ENCODE measurements around the gene B3GNT4. TPM values are rescaled to one million over a fixed set of nuclear protein-coding genes. Genes with fewer than 3 reads are reported as not detected.

The B3GNT4 gene
- polyA plus RNA-seq (1.8 and 2.6 TPM in 2 replicates), polyA minus RNA-seq (1.2 and 5.4 TPM in 2 replicates)

DNA sequence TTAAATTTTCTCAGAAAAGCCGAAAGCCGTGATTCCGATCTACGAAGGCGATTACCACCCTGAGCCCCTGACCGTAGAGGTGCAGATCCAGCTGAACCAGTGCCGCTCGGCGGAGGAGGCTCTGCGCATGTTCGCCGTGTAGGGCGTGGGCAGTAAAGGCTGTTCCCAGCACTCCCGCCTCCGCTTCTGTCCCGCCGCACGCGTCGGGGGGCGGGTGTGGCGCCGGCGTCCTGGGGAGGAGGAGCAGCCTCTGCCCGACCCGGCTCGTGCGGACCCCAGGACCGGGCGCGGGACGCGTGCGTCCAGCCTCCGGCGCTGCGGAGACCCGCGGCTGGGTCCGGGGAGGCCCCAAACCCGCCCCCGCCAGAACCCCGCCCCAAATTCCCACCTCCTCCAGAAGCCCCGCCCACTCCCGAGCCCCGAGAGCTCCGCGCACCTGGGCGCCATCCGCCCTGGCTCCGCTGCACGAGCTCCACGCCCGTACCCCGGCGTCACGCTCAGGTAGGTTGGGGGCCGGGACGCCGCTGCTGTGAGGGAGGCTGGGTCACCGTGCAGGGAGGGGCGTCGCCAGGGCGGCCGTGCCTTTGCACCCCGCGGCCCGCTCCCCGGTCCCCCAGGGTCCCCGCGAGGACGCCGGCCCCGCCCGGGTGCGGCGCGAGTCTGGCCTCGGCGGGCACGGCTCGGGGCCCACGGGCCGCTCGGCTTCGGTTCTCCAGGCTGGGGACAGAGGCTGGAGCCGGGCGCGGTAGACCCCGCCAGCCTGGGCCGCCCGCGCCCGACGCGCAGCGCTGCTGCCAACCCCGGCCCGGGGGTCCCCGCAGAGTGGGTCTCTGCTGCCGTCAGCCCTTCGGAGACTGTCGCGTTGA is at the start of gene B3GNT4:
TSS of gene B3GNT4 (plus strand) at position 409 of the 866 bp plus-strand sequence. CDS start 910 bp downstream, outside the sequence.
- Histone ChIP-seq H3K9me2 (ENCODE audit: insufficient read depth, low read length) (no peaks in the 10 kb centered on the region), H3F3A (ENCODE audit: insufficient read depth, low read length, poor library complexity, severe bottlenecking) (no peaks in the 10 kb centered on the region), H2AFZ (ENCODE audit: low read depth, low read length) (no peak within 1 kb of the TSS), H3K4me3 (ENCODE audit: low read length) (peak within 1 kb of the TSS; percentile 80), H3K27me3 (ENCODE audit: insufficient read depth, low read depth, low read length) (peaks cover 38% of the 10 kb centered on the region), H3K9me3 (ENCODE audit: low read length) (no peaks in the 10 kb centered on the region), H4K20me1 (ENCODE audit: insufficient read depth) (no peaks in the 10 kb centered on the region), H3K79me2 (replicated peaks; ENCODE audit: insufficient read depth, low read length) (no peaks in the 10 kb centered on the region), H3K4me2 (ENCODE audit: low read length) (peak within 1 kb of the TSS; percentile 51), H3K27ac (ENCODE audit: low read length) (no peak within 1 kb of the TSS), H3K36me3 (ENCODE audit: insufficient read depth, low read length) (no peaks in the 10 kb centered on the region), H3K9ac (ENCODE audit: low read length) (peak within 1 kb of the TSS; percentile 41)
- TF ChIP-seq RAD21 (conservative IDR thresholded peaks at IDR 0.05), result no peak
- TF ChIP-seq MXI1 (conservative IDR thresholded peaks at IDR 0.05; ENCODE audit: poor library complexity, severe bottlenecking), result peak; percentile 26
- peak; percentile 36 for TF ChIP-seq TAF1 (IDR thresholded peaks at IDR 0.05; ENCODE audit: low read depth)

- Histone ChIP-seq H3F3A (ENCODE audit: insufficient read depth, low read length, poor library complexity, severe bottlenecking) (no peaks in the 10 kb centered on the region), H3K4me2 (ENCODE audit: low read length) (no peak overlapping the region), H3K27me3 (ENCODE audit: insufficient read depth, low read depth, low read length) (no peaks in the 10 kb centered on the region), H2AFZ (ENCODE audit: low read depth, low read length) (no peak overlapping the region), H3K27ac (ENCODE audit: low read length) (no peak overlapping the region), H3K9me2 (ENCODE audit: insufficient read depth, low read length) (no peaks in the 10 kb centered on the region), H3K9ac (ENCODE audit: low read length) (no peak overlapping the region), H4K20me1 (ENCODE audit: insufficient read depth) (no peaks in the 10 kb centered on the region), H3K79me2 (replicated peaks; ENCODE audit: insufficient read depth, low read length) (no peaks in the 10 kb centered on the region), H3K36me3 (ENCODE audit: insufficient read depth, low read length) (no peaks in the 10 kb centered on the region), H3K4me3 (ENCODE audit: low read length) (no peak overlapping the region), H3K9me3 (ENCODE audit: low read length) (no peaks in the 10 kb centered on the region)
- TF ChIP-seq EZH2 (IDR thresholded peaks at IDR 0.05; ENCODE audit: borderline replicate concordance, insufficient read depth, low read length, poor library complexity, severe bottlenecking), result no peak
- TF ChIP-seq POLR2AphosphoS5 (IDR thresholded peaks at IDR 0.05), result no peak
- no peak for TF ChIP-seq CTCF (IDR thresholded peaks at IDR 0.05; ENCODE audit: poor library complexity, severe bottlenecking)
- TF ChIP-seq SMC3 (conservative IDR thresholded peaks at IDR 0.05; ENCODE audit: poor library complexity), result no peak
These were observed 47.8 kb upstream of the B3GNT4 start for GRCh38 chr12:122155705-122156104.

GRCh38 chr12:122158700-122159285 is 44.7 kb upstream of the B3GNT4 start:
- Histone ChIP-seq H4K20me1 (ENCODE audit: insufficient read depth) (no peaks in the 10 kb centered on the region), H3K79me2 (replicated peaks; ENCODE audit: insufficient read depth, low read length) (no peaks in the 10 kb centered on the region), H2AFZ (ENCODE audit: low read depth, low read length) (no peak overlapping the region), H3K27me3 (ENCODE audit: insufficient read depth, low read depth, low read length) (no peaks in the 10 kb centered on the region), H3K9me3 (ENCODE audit: low read length) (no peaks in the 10 kb centered on the region), H3K4me3 (ENCODE audit: low read length) (no peak overlapping the region), H3K9me2 (ENCODE audit: insufficient read depth, low read length) (no peaks in the 10 kb centered on the region), H3K4me2 (ENCODE audit: low read length) (no peak overlapping the region), H3F3A (ENCODE audit: insufficient read depth, low read length, poor library complexity, severe bottlenecking) (no peaks in the 10 kb centered on the region), H3K36me3 (ENCODE audit: insufficient read depth, low read length) (no peaks in the 10 kb centered on the region), H3K27ac (ENCODE audit: low read length) (no peak overlapping the region), H3K9ac (ENCODE audit: low read length) (no peak overlapping the region)
- TF ChIP-seq EP300 (conservative IDR thresholded peaks at IDR 0.05; ENCODE audit: poor library complexity, severe bottlenecking) (no peak), TAF1 (IDR thresholded peaks at IDR 0.05; ENCODE audit: low read depth) (no peak), CTCF (IDR thresholded peaks at IDR 0.05; ENCODE audit: poor library complexity, severe bottlenecking) (no peak), RAD21 (conservative IDR thresholded peaks at IDR 0.05) (no peak), EZH2 (IDR thresholded peaks at IDR 0.05; ENCODE audit: borderline replicate concordance, insufficient read depth, low read length, poor library complexity, severe bottlenecking) (no peak)
- TF ChIP-seq, protein P1, sequence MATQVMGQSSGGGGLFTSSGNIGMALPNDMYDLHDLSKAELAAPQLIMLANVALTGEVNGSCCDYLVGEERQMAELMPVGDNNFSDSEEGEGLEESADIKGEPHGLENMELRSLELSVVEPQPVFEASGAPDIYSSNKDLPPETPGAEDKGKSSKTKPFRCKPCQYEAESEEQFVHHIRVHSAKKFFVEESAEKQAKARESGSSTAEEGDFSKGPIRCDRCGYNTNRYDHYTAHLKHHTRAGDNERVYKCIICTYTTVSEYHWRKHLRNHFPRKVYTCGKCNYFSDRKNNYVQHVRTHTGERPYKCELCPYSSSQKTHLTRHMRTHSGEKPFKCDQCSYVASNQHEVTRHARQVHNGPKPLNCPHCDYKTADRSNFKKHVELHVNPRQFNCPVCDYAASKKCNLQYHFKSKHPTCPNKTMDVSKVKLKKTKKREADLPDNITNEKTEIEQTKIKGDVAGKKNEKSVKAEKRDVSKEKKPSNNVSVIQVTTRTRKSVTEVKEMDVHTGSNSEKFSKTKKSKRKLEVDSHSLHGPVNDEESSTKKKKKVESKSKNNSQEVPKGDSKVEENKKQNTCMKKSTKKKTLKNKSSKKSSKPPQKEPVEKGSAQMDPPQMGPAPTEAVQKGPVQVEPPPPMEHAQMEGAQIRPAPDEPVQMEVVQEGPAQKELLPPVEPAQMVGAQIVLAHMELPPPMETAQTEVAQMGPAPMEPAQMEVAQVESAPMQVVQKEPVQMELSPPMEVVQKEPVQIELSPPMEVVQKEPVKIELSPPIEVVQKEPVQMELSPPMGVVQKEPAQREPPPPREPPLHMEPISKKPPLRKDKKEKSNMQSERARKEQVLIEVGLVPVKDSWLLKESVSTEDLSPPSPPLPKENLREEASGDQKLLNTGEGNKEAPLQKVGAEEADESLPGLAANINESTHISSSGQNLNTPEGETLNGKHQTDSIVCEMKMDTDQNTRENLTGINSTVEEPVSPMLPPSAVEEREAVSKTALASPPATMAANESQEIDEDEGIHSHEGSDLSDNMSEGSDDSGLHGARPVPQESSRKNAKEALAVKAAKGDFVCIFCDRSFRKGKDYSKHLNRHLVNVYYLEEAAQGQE (IDR thresholded peaks at IDR 0.05; ENCODE audit: borderline replicate concordance), result no peak

Data from neural cell (in vitro differentiated cells).